HG03457 (cell line): ENCODE data around the gene GPSM3.
"Not testable (repeated sequence)": the region's sequence is repeated elsewhere in the genome, so short reads cannot be mapped to it uniquely, and the experiment has no call there.

Experiments used
- ATAC-seq: cut with Tn5 transposase; IDR thresholded peaks from one replicate; pipeline ENCODE4 v1.9.1; 2021; ENCODE audit warnings: moderate number of reproducible peaks; ENCODE audit not compliant: unreplicated experiment

Gene GPSM3

GRCh38 chr6:32192608-32193039 lies at the start of gene GPSM3:
GPSM3 (minus strand) TSS chr6:32192643; CDS start chr6:32192513, 130 bp downstream.
- no peak for ATAC-seq

GRCh38 chr6:32240686-32241085 lies 48.2 kb upstream of the GPSM3 start:
- no peak for ATAC-seq

GRCh38 chr6:32239462-32239861 lies 47.0 kb upstream of the GPSM3 start:
- no peak for ATAC-seq

- ATAC-seq, result no peak
These were observed 42.5 kb upstream of the GPSM3 start for GRCh38 chr6:32234934-32235333.

GRCh38 chr6:32226434-32226833 lies 34.0 kb upstream of the GPSM3 start:
- ATAC-seq, result no peak

GRCh38 chr6:32224696-32225095 lies 32.3 kb upstream of the GPSM3 start:
- ATAC-seq, result no peak

GRCh38 chr6:32223258-32224235 lies 31.1 kb upstream of the GPSM3 start, which contains the start of gene NOTCH4:
NOTCH4 (minus strand) TSS chr6:32224067; CDS start chr6:32223928, 139 bp downstream.
- ATAC-seq, result no peak

- ATAC-seq, result no peak
These were observed 30.1 kb upstream of the GPSM3 start for GRCh38 chr6:32222333-32223230.

- no peak for ATAC-seq
These were observed 27.6 kb upstream of the GPSM3 start for GRCh38 chr6:32220021-32220420.

- no peak for ATAC-seq
These were observed 25.7 kb upstream of the GPSM3 start for GRCh38 chr6:32218167-32218566.

- no peak for ATAC-seq
These were observed 24.6 kb upstream of the GPSM3 start for GRCh38 chr6:32216998-32217397.

GRCh38 chr6:32216285-32216684 lies 23.8 kb upstream of the GPSM3 start:
- ATAC-seq, result no peak

GRCh38 chr6:32215617-32216016 lies 23.2 kb upstream of the GPSM3 start:
- ATAC-seq, result no peak

GRCh38 chr6:32214126-32214525 lies 21.7 kb upstream of the GPSM3 start:
- ATAC-seq, result no peak

GRCh38 chr6:32213649-32214048 lies 21.2 kb upstream of the GPSM3 start:
- no peak for ATAC-seq

GRCh38 chr6:32212076-32212760 lies 19.8 kb upstream of the GPSM3 start:
- ATAC-seq, result no peak

GRCh38 chr6:32211432-32211831 lies 19.0 kb upstream of the GPSM3 start:
- not testable (repeated sequence) for ATAC-seq

GRCh38 chr6:32210191-32210601 lies 17.8 kb upstream of the GPSM3 start:
- no peak for ATAC-seq

- no peak for ATAC-seq
These were observed 16.6 kb upstream of the GPSM3 start for GRCh38 chr6:32208996-32209395.

- ATAC-seq, result no peak
These were observed 11.8 kb upstream of the GPSM3 start for GRCh38 chr6:32204268-32204715.
